Activated CD8-positive, alpha-beta memory T cell treated with anti-CD3 and anti-CD28 coated beads, Interleukin-2, amount 50 U/mL, for 4 hours (primary cell): Measurements from ENCODE around the gene ANKS4B.
"Not testable (repeated sequence)": the region's sequence is repeated elsewhere in the genome, so short reads cannot be mapped to it uniquely, and the experiment has no call there.

Experiments
- DNase-seq: peaks from one replicate; pipeline ENCODE4 v3.0.0-alpha.2; 2020

ANKS4B gene

DNA sequence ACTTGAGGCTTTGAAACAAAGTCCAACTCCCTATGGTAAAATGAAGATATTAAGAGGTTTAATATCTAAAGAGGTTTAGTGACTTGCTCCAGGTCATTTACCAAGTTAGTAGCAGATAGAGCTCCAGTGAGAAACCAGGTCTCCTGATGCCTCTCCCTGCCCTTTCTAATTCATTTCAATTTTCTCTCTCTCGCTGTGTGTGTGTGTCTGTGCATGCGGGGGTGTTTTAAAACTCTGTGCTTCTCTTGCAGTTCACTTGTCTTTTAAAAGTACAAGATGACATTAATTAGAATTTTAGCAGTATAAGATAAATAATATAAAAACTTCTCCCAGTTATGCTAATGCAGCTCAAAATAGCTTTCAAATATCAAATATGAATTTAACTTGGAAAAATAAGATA lies 13.9 kb upstream of the ANKS4B start:
- no peak for DNase-seq

DNA sequence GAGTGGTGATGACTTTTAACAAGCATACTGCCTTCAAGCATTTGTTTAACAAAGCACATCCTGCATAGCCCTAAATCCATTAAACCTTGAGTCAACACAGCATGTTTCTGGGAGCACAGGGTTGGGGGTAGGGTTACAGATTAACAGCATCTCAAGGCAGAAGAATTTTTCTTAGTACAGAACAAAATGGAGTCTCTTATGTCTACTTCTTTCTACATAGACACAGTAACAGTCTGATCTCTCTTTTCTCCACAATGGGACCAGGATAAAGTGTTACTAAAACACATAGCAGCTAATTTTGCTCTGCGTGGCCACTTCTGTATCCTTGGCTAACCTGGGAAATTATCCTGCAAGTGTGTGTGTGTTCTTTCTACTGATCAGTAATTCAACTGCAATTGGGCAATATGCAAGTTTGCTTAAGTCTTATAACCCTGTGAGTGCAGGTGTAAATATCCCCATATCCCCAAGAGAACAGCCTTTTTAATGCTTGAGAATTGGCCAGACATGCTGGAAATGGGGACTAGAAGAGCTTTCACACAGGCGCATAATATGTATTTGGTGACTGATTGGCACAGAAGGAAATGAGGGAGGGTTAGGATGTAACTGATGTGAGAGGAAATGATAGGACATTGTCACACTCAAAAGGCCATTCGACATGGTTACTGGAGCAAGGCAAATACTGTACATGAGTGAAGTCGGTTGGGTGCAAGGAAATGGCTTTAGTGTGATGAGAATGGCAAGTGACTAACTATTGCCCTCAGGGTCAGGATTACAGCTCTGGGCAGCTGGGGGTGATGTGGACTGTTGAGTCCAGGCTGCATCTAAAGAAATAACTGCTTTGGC lies 10.8 kb upstream of the ANKS4B start:
- no peak for DNase-seq

- no peak for DNase-seq
Observed at GRCh38 chr16:21223787-21224186, 9.7 kb upstream of the ANKS4B start.

DNA sequence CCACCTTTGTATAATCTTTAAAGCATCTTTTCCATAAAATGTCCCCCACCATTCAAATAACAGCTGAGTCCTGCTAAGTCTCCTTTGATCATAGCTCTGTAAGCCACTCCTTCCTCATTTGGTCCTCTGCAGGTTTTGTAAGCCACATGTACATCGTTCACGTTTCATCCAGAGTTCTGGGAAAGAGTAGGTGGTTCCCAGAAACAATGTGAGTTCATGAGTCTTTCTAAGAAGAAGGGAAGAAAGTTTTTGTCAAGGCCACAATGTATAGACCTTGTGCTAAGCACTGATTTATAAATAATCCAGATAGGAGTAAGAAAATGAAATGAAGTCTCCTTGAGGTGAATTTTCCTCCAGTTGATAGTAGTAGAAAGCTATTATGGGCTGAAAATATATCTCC lies 8.7 kb upstream of the ANKS4B start:
- DNase-seq: no peak

DNA sequence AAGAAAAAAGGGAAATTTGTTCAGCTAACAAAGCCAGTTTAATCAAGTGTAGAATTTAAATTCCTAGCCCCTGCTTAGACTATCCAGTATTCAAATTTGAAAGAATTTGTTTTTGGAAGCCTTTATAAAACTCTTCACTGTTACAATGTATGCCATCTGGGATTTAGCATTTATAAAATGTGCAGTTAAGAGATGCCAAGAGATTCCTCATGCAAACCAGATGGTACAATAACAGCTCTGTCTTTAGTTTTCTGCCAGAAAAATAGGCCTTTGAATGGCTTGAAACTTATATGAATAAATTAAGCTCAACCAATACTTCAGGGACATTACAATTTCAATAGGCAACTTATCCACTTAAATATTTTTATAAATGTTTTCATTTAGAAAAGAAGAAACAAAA lies 6.8 kb upstream of the ANKS4B start:
- no peak for DNase-seq

DNA sequence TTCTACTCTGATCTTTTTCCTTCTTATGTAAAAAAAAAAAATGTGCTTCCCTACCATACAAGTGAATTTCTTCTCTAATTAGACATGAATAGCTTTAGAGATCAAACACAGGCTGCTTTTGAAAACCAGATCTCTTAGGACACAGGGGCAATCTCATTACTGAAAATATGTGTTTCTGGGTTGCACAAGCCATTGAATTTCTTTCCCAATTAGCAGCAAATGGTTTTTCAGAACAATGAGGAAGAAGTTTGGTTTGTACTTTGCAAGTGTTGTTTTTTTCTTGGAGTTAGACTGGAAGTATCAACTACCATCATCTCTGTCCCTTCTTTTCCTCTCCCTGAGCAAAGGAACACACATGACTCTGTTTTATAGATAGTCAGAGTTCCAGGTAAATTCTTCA lies 5.6 kb upstream of the ANKS4B start:
- no peak for DNase-seq

GRCh38 chr16:21228361-21228872 lies 5.1 kb upstream of the ANKS4B start:
- DNase-seq: no peak

- no peak for DNase-seq
Observed at GRCh38 chr16:21233045-21233520, 416 bp upstream of the ANKS4B start.

GRCh38 chr16:21235199-21235585 lies 1.7 kb downstream of the ANKS4B start:
- no peak for DNase-seq

GRCh38 chr16:21236831-21237230 lies 3.3 kb downstream of the ANKS4B start:
- no peak for DNase-seq

DNA sequence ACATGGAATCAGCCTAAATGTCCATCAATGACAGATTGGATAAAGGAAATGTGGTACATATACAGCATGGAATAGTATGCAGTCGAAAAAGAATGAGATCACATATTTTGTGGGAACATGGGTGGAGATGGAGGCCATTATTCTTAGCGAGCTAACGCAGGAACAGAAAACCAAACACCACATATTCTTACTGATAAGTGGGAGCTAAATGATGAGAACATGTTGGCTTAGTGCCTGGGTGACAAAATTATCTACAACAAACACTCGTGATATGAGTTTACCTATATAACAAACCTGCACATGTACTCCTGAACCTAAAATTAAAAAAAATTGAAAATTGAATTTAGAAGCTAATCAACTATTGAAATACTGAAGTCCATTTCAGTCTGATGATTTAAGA lies 6.1 kb downstream of the ANKS4B start:
- DNase-seq: no peak

DNA sequence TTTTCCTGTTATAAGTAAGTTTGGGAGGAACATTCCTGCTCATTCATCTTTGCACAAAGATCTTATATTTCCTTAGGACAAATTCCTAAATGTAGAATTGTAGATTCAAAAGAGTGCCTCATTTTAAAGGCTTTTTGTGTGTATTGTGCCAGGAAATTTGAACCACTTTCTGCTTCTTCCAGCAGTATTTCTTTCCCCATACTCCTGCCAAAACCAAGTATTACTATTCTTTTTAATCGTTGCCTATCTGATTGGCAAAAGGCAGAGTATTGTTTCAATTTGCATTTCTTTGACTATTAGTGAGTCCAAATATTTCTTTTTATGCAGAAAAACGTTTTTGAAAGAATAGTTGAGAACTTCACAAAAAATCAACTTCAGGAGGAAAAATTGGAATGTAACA lies 9.3 kb downstream of the ANKS4B start:
- no peak for DNase-seq

DNA sequence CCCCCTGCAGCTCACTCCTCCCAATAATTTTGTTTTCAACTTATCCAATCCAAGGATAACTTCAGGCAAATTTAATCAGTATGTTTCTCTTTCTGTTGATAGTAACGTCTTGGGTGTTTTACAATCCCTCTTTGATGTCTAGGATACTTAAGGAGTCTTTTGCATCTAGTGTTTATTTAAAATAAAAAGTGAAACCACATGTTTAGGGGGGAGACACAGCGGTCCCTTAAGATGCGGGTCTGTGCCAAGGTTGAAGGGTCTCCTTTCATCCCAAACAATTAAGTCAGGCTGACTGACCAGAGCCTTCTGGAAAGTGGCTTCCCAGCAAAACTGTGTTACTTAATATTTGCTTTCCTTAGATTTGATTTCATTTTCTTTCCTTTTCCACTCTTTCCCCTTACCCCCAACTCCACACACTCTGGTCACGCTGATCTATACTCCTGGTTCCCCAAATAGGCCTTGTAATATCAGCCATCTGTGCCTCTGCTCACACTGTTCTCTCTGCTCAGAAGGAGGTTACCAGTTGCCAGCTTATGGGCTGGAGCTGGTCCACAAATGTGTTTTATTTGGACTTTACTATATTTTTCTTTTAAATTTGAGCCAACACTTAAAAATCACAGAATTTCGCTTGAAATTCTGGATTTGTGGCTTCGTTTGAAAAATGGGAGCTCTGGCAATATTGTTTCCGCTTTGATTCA lies 11.2 kb downstream of the ANKS4B start:
- no peak for DNase-seq

- not testable (repeated sequence) for DNase-seq
Observed at GRCh38 chr16:21248179-21248578, 14.7 kb downstream of the ANKS4B start.

DNA sequence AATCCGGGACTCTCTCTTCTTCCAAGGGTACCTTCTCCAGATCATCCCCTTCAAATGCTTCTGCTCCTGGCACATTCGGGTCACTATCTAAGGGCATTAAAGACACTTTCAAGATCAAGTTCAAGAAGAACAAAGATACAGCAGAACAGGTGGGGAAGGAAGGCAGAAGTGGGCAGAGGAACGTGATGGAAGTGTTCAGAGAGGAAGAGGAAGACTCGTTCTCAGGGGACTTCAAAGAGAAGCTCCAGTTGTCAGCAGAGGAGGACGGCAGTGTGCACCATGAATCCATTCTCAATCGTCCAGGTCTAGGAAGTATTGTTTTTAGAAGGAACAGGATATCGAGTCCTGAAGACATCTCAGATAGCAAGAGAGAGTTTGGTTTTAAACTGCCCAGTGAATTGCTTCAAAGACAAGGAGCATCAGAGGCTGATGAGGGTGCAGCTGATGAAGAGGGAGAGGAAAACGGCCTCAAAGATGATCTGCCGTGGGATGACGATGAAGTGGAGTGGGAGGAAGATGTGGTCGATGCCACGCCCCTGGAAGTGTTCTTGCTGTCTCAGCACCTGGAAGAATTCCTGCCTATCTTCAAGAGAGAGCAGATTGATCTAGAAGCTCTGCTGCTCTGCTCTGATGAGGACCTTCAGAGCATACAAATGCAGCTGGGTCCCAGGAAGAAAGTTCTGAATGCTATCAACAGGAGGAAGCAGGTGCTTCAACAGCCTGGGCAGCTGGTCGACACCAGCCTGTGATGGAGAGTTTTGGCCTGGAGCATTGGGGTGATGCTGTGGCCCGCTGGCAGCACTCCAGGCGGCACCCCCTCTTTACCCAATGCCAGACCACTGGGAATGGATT lies 16.8 kb downstream of the ANKS4B start:
- DNase-seq: no peak

- no peak for DNase-seq
Observed at GRCh38 chr16:21253470-21253869, 20.0 kb downstream of the ANKS4B start.

DNA sequence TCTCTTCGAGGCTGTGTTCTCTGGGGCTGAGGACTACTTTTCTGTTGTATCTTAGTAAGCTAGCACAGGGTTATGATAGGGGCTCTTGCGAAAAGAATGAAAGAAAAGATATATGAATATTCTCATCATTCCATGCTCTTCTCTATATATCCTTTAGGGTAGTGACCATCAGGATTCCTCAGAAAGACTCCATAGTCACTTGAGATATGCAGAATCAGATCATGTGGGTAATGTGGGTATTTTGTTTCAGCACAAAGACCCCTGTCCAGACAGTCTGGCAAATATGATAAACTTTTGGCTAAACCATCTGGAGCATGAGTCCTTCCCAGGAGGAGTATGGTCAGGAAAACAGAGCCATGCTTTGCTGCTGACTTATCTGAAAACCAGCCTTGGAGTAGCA lies 23.1 kb downstream of the ANKS4B start:
- DNase-seq: no peak

GRCh38 chr16:21257284-21257683 lies 23.8 kb downstream of the ANKS4B start:
- no peak for DNase-seq

DNA sequence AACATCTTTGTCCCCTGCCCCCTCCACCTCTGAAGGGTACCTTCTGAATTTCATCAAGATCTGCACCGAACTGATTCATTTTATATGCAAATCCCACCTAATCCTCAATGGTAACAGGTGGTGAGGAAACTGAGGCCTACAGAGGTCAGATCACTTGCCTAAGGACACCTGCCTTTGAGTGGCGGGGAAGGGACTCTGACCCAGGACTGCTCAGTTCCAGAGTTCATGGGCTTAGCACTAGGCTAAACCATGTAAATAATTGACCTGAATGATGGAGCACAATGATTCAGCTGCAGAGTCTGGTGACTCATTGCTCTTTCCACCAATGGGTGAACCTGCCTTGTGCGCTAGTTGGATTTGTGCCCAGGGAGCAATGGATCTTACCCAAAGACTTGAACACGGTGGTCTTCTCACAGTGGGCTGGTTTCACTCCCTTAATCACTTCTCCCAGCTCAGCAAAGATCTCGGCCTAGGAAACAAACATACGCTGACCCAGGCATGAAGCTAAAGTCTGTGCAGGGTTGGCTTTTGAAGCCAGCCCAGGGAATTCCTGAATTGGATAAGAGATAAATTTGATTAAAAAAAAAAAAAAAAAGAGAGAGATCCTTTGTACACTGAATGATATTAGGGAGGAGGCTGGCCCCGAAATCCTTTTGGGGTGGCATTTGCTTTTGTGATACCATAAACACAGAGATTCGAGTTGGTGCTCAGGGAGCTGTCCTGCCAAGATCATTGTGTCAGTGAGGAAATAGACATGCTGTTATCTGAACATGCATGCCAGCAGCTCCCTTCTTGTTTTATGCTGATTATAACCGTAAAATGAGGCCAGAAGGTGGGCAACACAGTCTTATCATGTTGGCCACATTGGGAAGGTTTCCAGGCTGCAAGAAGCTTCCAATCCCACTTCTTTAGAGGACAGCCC lies 27.6 kb downstream of the ANKS4B start:
- no peak for DNase-seq

GRCh38 chr16:21262779-21263639 lies 29.5 kb downstream of the ANKS4B start:
- no peak for DNase-seq
